H1 (cell line): ENCODE data around the gene CD48. TPM values are rescaled to one million over a fixed set of nuclear protein-coding genes. Genes with fewer than 3 reads are reported as not detected.

Experiments used
- CBX5 ChIP-seq: fragments of 300-800, 300-1000 bp; sonication (generic); IDR thresholded peaks from 2 replicates; pipeline ENCODE4 v1.7.1; 2016; ENCODE audit warnings: antibody characterized with exemption, low read length, low read depth
- GABPA ChIP-seq: IDR thresholded peaks from 2 replicates; pipeline ENCODE4 v1.6.1; 2011; ENCODE audit warnings: mild to moderate bottlenecking, low read length, moderate library complexity, borderline replicate concordance; ENCODE audit not compliant: insufficient read depth
- HDAC6 ChIP-seq: IDR thresholded peaks from one replicate; pipeline ENCODE4 v1.7.1; 2012; ENCODE audit warnings: low read depth, mild to moderate bottlenecking, inconsistent platforms, low read length, moderate library complexity
- RAD21 ChIP-seq, 2 experiments: IDR thresholded peaks in 1 of 2; conservative IDR thresholded peaks in 1 of 2; 2 replicates each; pipeline ENCODE4 v1.6.1; 2011; ENCODE audit warnings: low read depth in 2 of 2, low read length in 2 of 2, improper control_type of control experiment in 1 of 2, inconsistent platforms in 1 of 2, mild to moderate bottlenecking in 1 of 2, moderate library complexity in 1 of 2
- SIX5 ChIP-seq: IDR thresholded peaks from 2 replicates; pipeline ENCODE4 v1.6.1; 2011; ENCODE audit warnings: mild to moderate bottlenecking, low read depth, low read length
- TBP ChIP-seq: IDR thresholded peaks from 2 replicates; pipeline ENCODE4 v1.6.1; 2011; ENCODE audit warnings: low read depth, low read length, improper control_type of control experiment
- TCF12 ChIP-seq: IDR thresholded peaks from 2 replicates; pipeline ENCODE4 v1.6.1; 2011; ENCODE audit warnings: low read depth, mild to moderate bottlenecking, low read length
- polyA plus RNA-seq, 7 experiments: library from polyadenylated mRNA; depleted of rRNA in 3 of 7; stranded (reverse) in 5 of 7; unstranded in 2 of 7; fragments of >200 nt in 5 of 7; fragments of 200-250 nt in 2 of 7; gene quantifications; 1 replicate in 5 of 7; 2 replicates in 1 of 7; 4 replicates in 1 of 7; pipeline versions ENCODE4 v1.2.1 to v1.2.3, GENCODE V29; 2011 to 2013; ENCODE audit warnings: missing spikeins in 2 of 7, mixed read lengths in 2 of 7
- total RNA-seq: library from RNA; stranded (reverse); fragmentation: NEBNext Ultra II Directional; extraction: Animal tissue kit (Norgen Biotek cat#: 25700); gene quantifications from 2 replicates; pipeline ENCODE4 v1.2.1, GENCODE V29; 2021

The CD48 gene
- total and polyA plus RNA-seq, 2 of the 8 experiments (the other 6 are each of a cell fraction or from before 2014, with no cell fraction given), result 0.08 TPM; not detected in 1

DNA sequence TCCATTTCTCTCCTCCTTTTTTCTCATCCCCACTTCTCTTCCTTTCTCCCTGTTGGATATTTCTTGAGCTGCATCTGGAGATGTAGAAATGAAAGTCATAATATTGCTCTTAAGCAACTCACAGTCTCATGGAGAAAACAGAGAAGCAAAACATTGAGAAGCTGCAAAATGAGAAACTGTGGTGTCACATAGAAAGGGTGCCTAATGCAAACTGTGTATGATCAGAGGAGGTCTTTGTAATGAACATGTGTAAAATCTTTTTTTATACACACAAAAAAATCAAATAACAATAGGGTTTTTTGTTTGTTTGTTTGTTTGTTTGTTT is 15.7 kb upstream of the CD48 start (continued):
- TF ChIP-seq CBX5, result no peak
- no peak for TF ChIP-seq HDAC6
- TF ChIP-seq RAD21 (IDR thresholded peaks at IDR 0.05 in 1 of 2, conservative IDR thresholded peaks at IDR 0.05 in 1 of 2; ENCODE audit: low read depth in 2 of 2, low read length in 2 of 2), result no peak
- TF ChIP-seq TCF12, result no peak
- no peak for TF ChIP-seq TBP
- no peak for TF ChIP-seq GABPA
- TF ChIP-seq SIX5, result no peak
- TF ChIP-seq, all 59 proteins: peak for 0
